NOMO-1 (cell line): ENCODE results near the gene NUDT14.

Source experiments
- DNase-seq, 2 experiments: peaks; one replicate each; lab custom pipeline; 2025; ENCODE audit not compliant: unreplicated experiment in 2 of 2; lab: John Stamatoyannopoulos, UW

Gene NUDT14

GRCh38 chr14:105178069-105178867 is 2.8 kb downstream of the NUDT14 start:
- DNase-seq = no peak

DNA sequence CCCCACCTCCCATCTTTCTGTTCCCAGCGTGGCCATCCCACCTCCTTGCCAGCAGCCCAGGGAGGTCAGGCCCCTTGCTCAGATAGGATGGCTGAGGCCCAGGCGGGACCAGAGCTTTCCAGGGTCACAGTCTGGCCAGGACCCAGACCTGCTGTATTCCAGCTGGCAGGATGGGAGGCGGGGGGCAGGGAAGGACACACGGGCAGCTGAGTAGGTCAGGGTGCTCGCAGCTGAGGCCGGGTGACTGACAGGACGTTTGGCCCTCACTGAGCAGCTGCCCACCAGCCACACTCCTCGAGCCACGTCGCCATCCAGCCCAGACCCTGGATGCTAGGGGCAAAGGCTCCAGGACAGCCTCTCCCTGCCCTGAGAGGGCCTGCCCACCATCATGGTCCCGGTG is 4.0 kb downstream of the NUDT14 start:
- DNase-seq = no peak

DNA sequence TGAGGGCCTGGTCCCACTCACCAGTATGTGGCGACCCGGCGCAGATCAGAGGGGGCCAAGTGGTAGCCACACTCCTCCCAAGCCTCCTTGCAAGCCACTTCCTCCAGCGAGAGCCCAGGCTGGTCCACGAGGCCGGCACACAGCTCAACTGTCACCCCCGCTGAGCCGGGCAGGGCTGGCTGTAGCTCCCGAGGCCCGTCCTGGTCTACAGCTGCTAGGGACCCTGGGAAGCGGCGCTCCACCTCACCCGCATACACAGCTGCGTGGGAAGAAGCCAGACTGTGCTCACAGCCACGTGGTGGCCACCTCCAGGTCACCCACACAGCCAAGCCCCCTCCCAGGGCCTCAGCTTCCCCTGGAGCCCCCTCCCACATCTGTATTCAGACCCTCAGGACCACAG is 4.6 kb downstream of the NUDT14 start:
- no peak for DNase-seq

DNA sequence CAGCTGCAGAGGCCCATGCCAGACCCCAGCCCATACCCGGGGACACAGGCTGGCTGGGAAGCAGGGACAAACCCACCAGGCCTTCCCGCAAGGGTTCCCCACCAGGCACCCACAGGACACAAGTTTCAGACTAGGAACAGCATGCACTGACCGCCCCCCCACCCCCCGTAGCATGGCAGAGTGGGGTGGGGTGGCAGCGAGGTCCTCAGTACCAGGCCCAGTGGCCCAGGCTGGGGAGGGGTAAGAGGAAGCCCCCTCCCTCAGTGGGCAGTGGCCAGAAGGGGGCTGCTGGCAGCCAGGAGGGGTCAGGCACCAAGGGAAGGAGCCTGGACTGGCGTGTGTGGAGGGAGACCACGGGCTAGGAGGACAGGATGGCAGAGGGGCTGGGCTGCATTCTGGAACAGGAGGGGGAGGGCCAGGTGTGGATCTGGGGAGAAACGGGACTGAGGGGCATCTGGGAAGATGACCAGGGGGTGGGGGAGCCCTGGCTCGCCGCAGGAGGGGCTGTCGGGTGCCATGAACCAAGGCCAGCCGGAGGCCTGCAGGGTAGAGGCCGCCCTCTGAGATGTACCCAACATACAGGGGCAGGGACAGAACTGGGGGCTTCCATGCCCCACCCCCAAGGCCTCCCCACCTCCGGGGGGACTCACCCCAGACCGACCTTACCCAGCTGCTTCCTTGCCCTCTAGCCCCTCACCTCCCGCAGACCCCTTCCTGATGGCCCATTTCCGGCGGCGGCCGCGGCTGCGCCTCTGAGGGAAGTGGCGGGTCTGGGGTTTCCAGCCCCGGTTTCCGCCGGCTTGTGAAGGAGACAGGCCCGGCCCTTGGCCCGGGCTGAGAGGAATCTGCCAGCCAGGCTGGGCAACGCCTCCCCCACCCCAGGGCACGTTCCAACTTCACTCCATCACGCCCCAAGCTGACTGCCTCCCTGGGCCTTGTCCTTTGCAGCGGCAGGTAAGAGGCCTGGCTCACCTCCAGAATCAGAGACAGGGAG is 6.9 kb downstream of the NUDT14 start:
- no peak for DNase-seq

DNA sequence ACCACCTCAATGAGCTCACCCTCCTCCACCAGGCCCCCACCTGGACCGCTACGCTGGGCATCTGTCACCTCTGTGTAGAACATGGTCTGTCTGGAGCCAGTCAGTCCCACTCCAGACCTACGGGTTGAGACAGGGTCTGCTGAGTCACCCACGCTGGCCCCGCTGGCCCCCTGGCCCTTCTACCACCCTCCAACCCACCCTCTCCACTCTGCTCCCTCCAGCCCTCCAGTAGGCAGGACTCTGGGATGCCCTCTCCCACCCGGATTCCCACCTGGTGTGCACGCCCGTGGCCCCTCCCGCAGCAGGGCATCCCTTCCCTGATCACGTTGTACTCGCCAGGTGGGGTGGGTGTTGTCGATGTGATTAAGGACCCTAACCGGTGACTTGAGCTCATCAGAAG is 8.0 kb downstream of the NUDT14 start:
- no peak for DNase-seq

GRCh38 chr14:105172476-105172875 is 8.6 kb downstream of the NUDT14 start:
- DNase-seq = no peak

GRCh38 chr14:105171004-105171673 is 10.0 kb downstream of the NUDT14 start:
- DNase-seq = no peak

DNA sequence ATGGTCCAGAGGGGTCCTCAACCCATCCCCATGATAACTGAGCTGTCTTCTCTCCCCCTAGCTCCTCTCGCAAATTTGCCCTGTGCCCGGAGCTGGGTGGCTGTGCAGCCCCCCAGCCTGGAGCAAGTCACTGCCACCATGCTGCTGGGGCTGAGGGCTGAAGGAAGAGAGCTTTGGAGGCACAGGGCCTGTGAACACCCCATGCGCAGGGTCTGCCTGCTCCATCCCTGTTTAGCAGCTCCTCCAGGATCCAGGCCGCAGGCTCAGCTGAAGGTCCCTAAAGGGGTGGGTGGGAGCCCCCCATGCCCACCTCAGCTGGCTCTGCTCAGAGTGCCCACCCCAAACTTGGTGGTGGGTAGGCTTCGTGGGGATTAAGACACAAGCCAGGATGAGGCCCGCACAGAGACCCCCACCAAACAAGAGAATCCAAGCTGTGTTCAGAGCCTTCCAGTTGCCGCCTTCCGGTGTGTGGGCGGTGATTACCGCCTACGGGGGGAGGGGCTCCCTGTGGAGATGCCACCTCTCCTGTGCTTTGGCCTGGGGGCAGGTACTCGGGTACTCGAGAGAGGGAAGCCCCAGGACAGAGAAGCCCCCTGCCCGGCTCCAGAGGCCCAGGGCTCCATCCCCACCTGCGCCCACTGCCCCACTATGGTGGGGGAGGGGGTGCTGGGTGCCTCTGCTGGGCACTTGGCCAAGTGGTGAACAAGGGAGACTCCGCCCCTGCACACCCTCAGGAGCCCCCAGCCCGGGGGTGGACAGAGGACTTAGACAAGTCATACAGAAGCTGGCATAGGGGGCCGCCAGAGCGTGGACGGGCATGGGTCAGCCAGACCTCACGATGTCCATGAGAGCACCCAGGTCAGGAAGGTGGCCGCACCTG is 11.1 kb downstream of the NUDT14 start:
- no peak for DNase-seq

DNA sequence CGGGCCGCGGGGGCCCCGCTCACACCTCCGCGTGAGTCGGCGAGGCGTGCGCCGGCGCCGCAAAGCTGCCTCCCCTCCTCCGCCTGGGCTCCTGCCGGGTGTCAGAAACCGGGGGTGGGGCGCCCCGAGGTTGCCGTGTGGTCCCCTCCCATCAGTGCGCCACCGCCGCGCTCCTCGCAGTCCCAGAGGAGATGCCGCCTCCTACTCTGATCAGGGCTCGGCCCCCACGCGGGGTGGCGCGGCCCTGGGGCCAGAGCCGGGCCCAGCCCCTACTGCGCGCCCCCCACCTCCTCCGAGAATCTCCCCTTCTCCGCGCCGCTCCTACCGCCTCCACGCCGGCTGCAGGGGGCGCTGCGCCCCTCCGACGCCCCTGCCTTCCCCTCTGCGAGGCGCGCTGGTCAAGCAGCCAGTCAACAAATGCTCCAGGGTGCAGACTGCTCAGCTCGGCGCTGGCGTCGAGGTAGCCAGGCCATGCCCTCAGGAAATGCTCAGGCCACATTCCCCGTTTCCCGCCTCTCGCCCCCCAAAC is 12.1 kb downstream of the NUDT14 start:
- DNase-seq = peak; percentile 18 to 34

DNA sequence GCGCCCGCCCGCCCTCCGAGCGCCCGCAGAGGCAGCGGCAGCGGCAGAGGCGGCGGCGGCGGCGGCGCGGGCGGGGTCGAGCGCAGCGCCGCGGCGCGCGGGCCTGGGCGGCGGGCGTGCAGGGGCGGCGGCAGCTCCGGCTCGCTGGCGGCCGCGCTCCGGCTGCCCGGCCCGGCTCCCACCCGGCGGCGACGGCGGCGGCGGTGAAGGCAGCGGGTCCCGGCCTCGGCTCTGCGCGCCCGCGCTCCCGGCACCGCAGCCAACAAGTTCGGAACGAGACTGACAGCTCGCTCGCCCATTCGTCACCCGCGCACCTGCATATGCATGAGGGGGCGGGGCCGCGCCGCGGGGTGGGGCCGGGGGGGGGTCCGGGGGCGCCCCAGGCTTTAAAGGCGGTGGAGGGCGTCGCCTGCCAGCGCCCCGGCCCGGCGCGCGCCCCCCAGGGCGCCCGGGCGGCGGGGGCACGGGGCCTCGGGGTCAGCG is 12.6 kb downstream of the NUDT14 start, which contains the start of gene JAG2:
Gene JAG2, minus strand, starts transcription at position 281 of the 483 bp plus-strand sequence. CDS start 356 bp downstream, outside the sequence.
- DNase-seq = peak in 1 of 2 experiments; percentile 14

DNA sequence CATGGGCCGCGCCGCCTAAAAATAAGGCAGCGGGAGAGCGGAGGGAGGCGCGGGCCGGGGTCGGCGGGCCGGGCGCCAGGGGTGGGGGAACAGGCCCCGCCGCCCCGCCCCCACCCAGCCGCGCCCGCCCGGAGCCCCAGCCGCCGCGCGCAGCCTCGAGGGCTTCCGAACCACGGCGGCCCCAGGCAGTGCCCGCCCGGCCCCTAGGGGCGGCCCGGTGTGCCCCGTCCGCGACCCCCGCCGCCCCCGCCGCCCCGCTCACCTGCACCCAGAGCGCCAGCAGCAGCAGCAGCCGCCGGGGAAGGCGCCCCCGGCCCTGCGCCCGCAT is 13.1 kb downstream of the NUDT14 start:
- no peak for DNase-seq

DNA sequence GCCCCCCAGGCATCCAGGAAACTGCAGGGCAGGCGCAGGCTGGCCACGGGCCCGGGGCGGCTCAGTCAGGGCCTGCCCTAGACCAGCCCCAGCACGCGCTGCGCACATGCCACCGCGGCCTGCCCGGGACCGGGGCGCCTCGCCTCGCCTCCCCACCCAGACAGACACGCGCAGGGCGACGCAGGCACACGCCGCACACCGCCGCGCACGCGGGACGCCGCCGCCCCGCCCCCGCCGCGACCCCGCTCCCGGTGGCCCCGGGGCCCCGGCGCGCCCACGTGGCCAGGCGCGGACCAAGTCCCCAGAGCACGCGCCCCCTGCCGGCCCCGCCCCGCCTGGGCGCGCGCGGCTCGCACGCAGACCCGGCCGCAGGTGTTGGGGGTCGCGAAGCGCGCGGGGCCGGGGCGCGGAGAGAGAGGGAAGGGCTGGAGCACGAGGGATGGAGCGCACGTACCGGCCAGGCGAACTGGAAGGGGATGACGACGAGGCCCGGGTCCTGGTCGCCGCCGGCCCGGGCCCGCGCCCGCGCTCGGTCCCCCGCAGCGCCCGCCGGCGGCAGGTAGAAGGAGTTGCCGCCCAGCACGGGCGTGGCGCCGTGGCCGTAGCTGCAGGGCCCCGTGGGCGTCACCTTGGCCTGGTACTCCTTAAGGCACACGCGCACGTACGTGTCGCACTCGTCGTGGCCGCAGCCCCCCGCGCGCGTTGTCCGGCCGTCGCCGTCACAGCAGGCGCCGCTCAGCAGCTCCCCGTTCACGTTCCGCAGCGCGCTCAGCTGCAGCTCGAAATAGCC is 13.6 kb downstream of the NUDT14 start:
- no peak for DNase-seq

DNA sequence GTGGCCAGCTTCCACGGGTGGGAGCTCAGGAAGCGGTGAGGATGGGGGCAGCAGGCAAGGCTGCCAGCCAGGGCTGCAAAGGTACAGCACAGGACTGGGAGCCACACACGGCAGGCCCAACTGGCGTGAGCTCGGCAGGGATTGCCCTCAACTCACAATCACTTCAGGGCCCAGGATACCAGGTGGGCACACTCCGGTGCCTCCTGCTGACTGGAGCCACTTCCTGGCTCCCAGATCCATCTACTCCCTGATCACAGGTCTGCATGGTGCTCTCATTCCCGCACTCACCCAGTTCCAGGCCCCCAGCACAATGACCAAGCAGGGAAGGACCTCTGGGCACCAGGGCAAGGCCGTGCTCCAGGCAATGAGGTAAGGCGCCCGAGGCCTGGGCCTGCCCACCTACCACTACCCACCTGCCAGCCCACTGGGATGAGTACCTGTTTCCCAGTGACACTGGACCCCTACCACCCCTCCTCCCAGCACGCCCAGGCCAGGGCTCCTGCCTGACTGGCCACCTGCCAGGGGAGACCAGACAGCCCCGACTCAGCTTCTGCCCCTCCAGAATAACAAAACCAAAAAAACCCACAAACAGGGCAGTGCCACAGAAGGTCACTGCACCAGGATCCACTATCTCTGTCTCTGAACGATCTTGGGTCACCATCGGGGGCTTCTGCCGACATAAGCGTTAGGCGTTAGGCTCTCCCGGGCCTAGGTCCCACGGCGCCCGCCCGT is 14.4 kb downstream of the NUDT14 start:
- DNase-seq = no peak

DNA sequence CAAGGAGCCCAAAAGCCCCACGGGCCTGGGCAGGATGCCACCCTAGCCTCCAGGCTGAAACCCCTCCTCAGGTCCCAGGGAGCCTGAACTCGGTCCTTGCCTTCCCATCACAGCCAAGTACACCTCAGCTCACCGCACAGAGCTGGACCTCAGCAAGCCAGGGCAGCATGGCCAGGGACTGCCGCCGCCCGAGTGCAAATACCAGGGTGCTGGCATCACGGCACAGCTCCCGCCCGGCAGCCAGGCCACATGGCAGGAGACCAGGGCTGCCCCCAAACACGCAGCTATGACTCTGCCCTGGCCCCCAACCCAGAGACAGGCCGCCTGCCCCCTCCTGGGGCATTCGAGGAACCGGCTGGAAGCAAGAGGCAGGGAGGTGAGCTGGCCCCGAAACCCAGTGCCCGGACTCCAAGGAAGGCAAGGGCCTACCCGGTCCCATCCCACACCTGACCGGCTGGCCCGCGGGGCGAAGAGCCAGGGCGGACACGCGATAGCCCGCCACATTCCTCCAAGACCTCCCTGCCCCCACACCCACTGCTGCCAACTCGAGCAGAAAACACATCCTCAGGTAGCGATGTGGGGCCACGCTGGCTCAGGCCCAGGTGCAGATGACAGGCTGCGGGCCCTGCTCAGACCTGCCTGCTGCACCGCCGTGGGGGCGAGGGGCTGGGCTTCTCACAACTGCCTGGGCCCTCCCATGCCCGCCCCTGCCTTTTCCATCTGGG is 15.2 kb downstream of the NUDT14 start:
- no peak for DNase-seq

GRCh38 chr14:105165134-105165704 is 15.9 kb downstream of the NUDT14 start:
- DNase-seq = no peak

- no peak for DNase-seq
Measured at GRCh38 chr14:105163040-105163742, 17.9 kb downstream of the NUDT14 start.

DNA sequence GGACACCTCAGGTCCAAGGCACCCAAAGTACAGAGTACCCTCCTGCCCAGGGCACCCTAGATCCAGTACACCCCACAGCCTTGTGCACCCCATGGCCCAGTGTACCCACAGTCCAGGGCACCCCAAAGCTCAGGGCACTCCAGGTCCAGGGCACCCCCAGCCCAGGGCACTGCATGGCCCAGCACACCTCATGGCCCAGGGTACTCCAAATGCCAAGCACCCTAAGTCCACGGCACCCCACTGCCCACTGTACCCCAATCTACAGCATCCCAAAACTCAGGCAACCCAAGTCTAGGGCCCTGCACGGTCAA is 18.5 kb downstream of the NUDT14 start:
- DNase-seq = no peak
